H1 (cell line): ENCODE data around the gene MTFR1L.

Experiments used
- BCL11A ChIP-seq, 2 experiments: IDR thresholded peaks; one replicate each; pipeline ENCODE4 v1.6.1; 2011; ENCODE audit warnings: low read depth in 2 of 2, low read length in 2 of 2, mild to moderate bottlenecking in 2 of 2
- CEBPB ChIP-seq: IDR thresholded peaks from 2 replicates; pipeline ENCODE4 v1.6.1; 2012; ENCODE audit warnings: low read depth, low read length
- CTCF ChIP-seq, 3 experiments: IDR thresholded peaks; 1 replicate in 2 of 3; 2 replicates in 1 of 3; pipeline versions ENCODE4 v1.5.1 to v1.6.1; 2011; ENCODE audit warnings: low read length in 3 of 3, mild to moderate bottlenecking in 3 of 3, inconsistent platforms in 2 of 3, low read depth in 1 of 3, moderate library complexity in 1 of 3; ENCODE audit not compliant: insufficient read depth in 1 of 3; ENCODE audit errors: control extremely low read depth in 1 of 3
- EGR1 ChIP-seq: IDR thresholded peaks from 2 replicates; pipeline ENCODE4 v1.6.1; 2011; ENCODE audit warnings: low read depth, low read length, borderline replicate concordance
- EZH2 ChIP-seq: fragments of 200-600 bp; sonication (generic); IDR thresholded peaks from 2 replicates; pipeline ENCODE4 v1.7.1; 2012; ENCODE audit warnings: low read depth, mild to moderate bottlenecking, moderate library complexity, low read length, inconsistent platforms; ENCODE audit not compliant: severe bottlenecking
- GABPA ChIP-seq: IDR thresholded peaks from 2 replicates; pipeline ENCODE4 v1.6.1; 2011; ENCODE audit warnings: mild to moderate bottlenecking, low read length, moderate library complexity, borderline replicate concordance; ENCODE audit not compliant: insufficient read depth
- MAX ChIP-seq: IDR thresholded peaks from 2 replicates; pipeline ENCODE4 v1.6.1; 2012; ENCODE audit warnings: inconsistent platforms
- SRF ChIP-seq: IDR thresholded peaks from 2 replicates; pipeline ENCODE4 v1.6.1; 2011; ENCODE audit warnings: mild to moderate bottlenecking, low read depth, low read length, moderate library complexity
- ZNF274 ChIP-seq: IDR thresholded peaks from 2 replicates; pipeline ENCODE4 v1.7.0; 2012; ENCODE audit warnings: low read length, borderline replicate concordance; ENCODE audit errors: extremely low read depth

- TF ChIP-seq CTCF (IDR thresholded peaks at IDR 0.05; ENCODE audit: control extremely low read depth in 1 of 3, insufficient read depth in 1 of 3, low read depth in 1 of 3, low read length in 3 of 3) (no peak), GABPA (peak; percentile 37; the same call in 1 of the 2 replicates), CEBPB (no peak), EZH2 (no peak), EGR1 (no peak), BCL11A (IDR thresholded peaks at IDR 0.05; ENCODE audit: low read depth in 2 of 2, low read length in 2 of 2) (no peak), MAX (peak; percentile 6; the same call in 1 of the 2 replicates), ZNF274 (no peak), SRF (no peak)
Observed at GRCh38 chr1:25799935-25800702, 19.6 kb upstream of the MTFR1L start, which contains the start of gene SELENON.
